Central memory CD8-positive, alpha-beta T cell (primary cell): Measurements from ENCODE around the gene MT1F.
A peak's percentile ranks its signal among the peaks of the same experiment; 100 is the strongest.
"Not testable (repeated sequence)": the region's sequence is repeated elsewhere in the genome, so short reads cannot be mapped to it uniquely, and the experiment has no call there.

Source experiments
- ATAC-seq: fragments of 150-1000 bp; cut with Tn5 transposase; replicated peaks from 2 replicates; pipeline ENCODE4 v1.10.0; 2022; ENCODE audit warnings: mild to moderate bottlenecking, moderate FRiP score, moderate number of reproducible peaks; ENCODE audit not compliant: poor library complexity, severe bottlenecking; ENCODE audit errors: extremely low read depth
- DNase-seq, 2 donors: peaks; one replicate each; pipeline ENCODE4 v3.0.0; 2021; ENCODE audit warnings: low spot score in 2 of 2
- H3K27ac Mint-ChIP-seq: one replicate; pipeline ENCODE4 v1.8.0; 2022; ENCODE audit warnings: low read depth, mild to moderate bottlenecking, moderate library complexity, mixed read lengths
- H3K27me3 Mint-ChIP-seq: one replicate; pipeline ENCODE4 v1.8.0; 2022; ENCODE audit warnings: mixed read lengths
- H3K36me3 Mint-ChIP-seq: one replicate; pipeline ENCODE4 v1.8.0; 2022; ENCODE audit warnings: mild to moderate bottlenecking, moderate library complexity, mixed read lengths; ENCODE audit not compliant: insufficient read depth
- H3K4me1 Mint-ChIP-seq: one replicate; pipeline ENCODE4 v1.8.0; 2022; ENCODE audit warnings: mixed read lengths
- H3K4me3 Mint-ChIP-seq: one replicate; pipeline ENCODE4 v1.8.0; 2022; ENCODE audit warnings: mild to moderate bottlenecking, moderate library complexity, mixed read lengths
- H3K9me3 Mint-ChIP-seq: one replicate; pipeline ENCODE4 v1.8.0; 2022; ENCODE audit warnings: mixed read lengths

Gene MT1F

GRCh38 chr16:56673921-56674320 lies 16.2 kb downstream of the MT1F start:
- no peaks in the 10 kb centered on the region for H3K36me3 Mint-ChIP-seq
- H3K4me1 Mint-ChIP-seq: peaks cover 11% of the 10 kb centered on the region
- DNase-seq (no peak), ATAC-seq (no peak)
- H3K4me3 Mint-ChIP-seq: no peak overlapping the region
- no peak overlapping the region for H3K27ac Mint-ChIP-seq
- H3K27me3 Mint-ChIP-seq: peaks cover 75% of the 10 kb centered on the region
- H3K9me3 Mint-ChIP-seq: no peaks in the 10 kb centered on the region

GRCh38 chr16:56674570-56674969 lies 16.8 kb downstream of the MT1F start:
- DNase-seq, H3K9me3 Mint-ChIP-seq, ATAC-seq, H3K27ac Mint-ChIP-seq, H3K36me3 Mint-ChIP-seq, H3K4me3 Mint-ChIP-seq: not testable (repeated sequence)
- H3K4me1 Mint-ChIP-seq: peaks cover 11% of the 10 kb centered on the region
- peaks cover 69% of the 10 kb centered on the region for H3K27me3 Mint-ChIP-seq

GRCh38 chr16:56675685-56676210 lies 18.0 kb downstream of the MT1F start:
- ATAC-seq: peak; percentile 73
- Mint-ChIP-seq H3K27me3 (peaks cover 57% of the 10 kb centered on the region), H3K4me1 (peaks cover 7% of the 10 kb centered on the region), H3K9me3 (no peaks in the 10 kb centered on the region), H3K27ac (no peak overlapping the region), H3K4me3 (peak overlapping the region; percentile 63), H3K36me3 (no peaks in the 10 kb centered on the region)
- no peak for DNase-seq

- ATAC-seq (no peak), DNase-seq (no peak)
- no peak overlapping the region for H3K27ac Mint-ChIP-seq
- peaks cover 40% of the 10 kb centered on the region for H3K27me3 Mint-ChIP-seq
- no peak overlapping the region for H3K4me3 Mint-ChIP-seq
- H3K4me1 Mint-ChIP-seq: peaks cover 16% of the 10 kb centered on the region
- H3K36me3 Mint-ChIP-seq: peaks cover 8% of the 10 kb centered on the region
- H3K9me3 Mint-ChIP-seq: no peaks in the 10 kb centered on the region
Measured at GRCh38 chr16:56677474-56677873, 19.7 kb downstream of the MT1F start.

GRCh38 chr16:56679078-56679730 lies 21.4 kb downstream of the MT1F start:
- ATAC-seq (no peak), DNase-seq (no peak)
- Mint-ChIP-seq H3K4me1 (peaks cover 28% of the 10 kb centered on the region), H3K9me3 (no peaks in the 10 kb centered on the region), H3K27me3 (peaks cover 23% of the 10 kb centered on the region), H3K36me3 (peaks cover 12% of the 10 kb centered on the region), H3K4me3 (no peak overlapping the region), H3K27ac (no peak overlapping the region)

- no peak for ATAC-seq
- DNase-seq: no peak
- no peak overlapping the region for H3K27ac Mint-ChIP-seq
- no peaks in the 10 kb centered on the region for H3K9me3 Mint-ChIP-seq
- peaks cover 29% of the 10 kb centered on the region for H3K4me1 Mint-ChIP-seq
- peaks cover 12% of the 10 kb centered on the region for H3K36me3 Mint-ChIP-seq
- H3K4me3 Mint-ChIP-seq: no peak overlapping the region
- peaks cover 17% of the 10 kb centered on the region for H3K27me3 Mint-ChIP-seq
Measured at GRCh38 chr16:56679818-56680217, 22.1 kb downstream of the MT1F start.

- Mint-ChIP-seq H3K4me1 (peaks cover 23% of the 10 kb centered on the region), H3K9me3 (no peaks in the 10 kb centered on the region), H3K27me3 (no peaks in the 10 kb centered on the region), H3K36me3 (peaks cover 12% of the 10 kb centered on the region), H3K4me3 (peak within 1 kb of the TSS; percentile 93), H3K27ac (peak within 1 kb of the TSS; percentile 92)
- DNase-seq (peak; percentile 80 to 82), ATAC-seq (peak; percentile 99)
Measured at GRCh38 chr16:56681939-56682702, 24.4 kb downstream of the MT1F start, which contains the start of gene MT1X. MT1X (plus strand) TSS chr16:56682470; CDS start chr16:56682541, 71 bp downstream.

- ATAC-seq (peak; percentile 9), DNase-seq (no peak)
- peaks cover 12% of the 10 kb centered on the region for H3K36me3 Mint-ChIP-seq
- H3K9me3 Mint-ChIP-seq: no peaks in the 10 kb centered on the region
- peaks cover 23% of the 10 kb centered on the region for H3K4me1 Mint-ChIP-seq
- H3K4me3 Mint-ChIP-seq: peak overlapping the region; percentile 93
- H3K27ac Mint-ChIP-seq: peak overlapping the region; percentile 92
- no peaks in the 10 kb centered on the region for H3K27me3 Mint-ChIP-seq
Measured at GRCh38 chr16:56682703-56683397, 25.1 kb downstream of the MT1F start.

GRCh38 chr16:56683424-56684172 lies 25.8 kb downstream of the MT1F start:
- Mint-ChIP-seq H3K27me3 (no peaks in the 10 kb centered on the region), H3K4me1 (peaks cover 23% of the 10 kb centered on the region), H3K36me3 (peaks cover 12% of the 10 kb centered on the region), H3K9me3 (no peaks in the 10 kb centered on the region), H3K27ac (no peak overlapping the region), H3K4me3 (peak overlapping the region; percentile 93)
- DNase-seq (no peak), ATAC-seq (no peak)

GRCh38 chr16:56684256-56684925 lies 26.6 kb downstream of the MT1F start:
- Mint-ChIP-seq H3K4me3 (peak overlapping the region; percentile 93), H3K4me1 (peaks cover 23% of the 10 kb centered on the region), H3K36me3 (peaks cover 12% of the 10 kb centered on the region), H3K27me3 (no peaks in the 10 kb centered on the region), H3K9me3 (no peaks in the 10 kb centered on the region), H3K27ac (no peak overlapping the region)
- DNase-seq: no peak
- no peak for ATAC-seq

GRCh38 chr16:56684926-56685590 lies 27.3 kb downstream of the MT1F start:
- Mint-ChIP-seq H3K27ac (no peak overlapping the region), H3K9me3 (no peaks in the 10 kb centered on the region), H3K4me3 (no peak overlapping the region), H3K27me3 (no peaks in the 10 kb centered on the region), H3K4me1 (peaks cover 23% of the 10 kb centered on the region), H3K36me3 (peaks cover 12% of the 10 kb centered on the region)
- no peak for DNase-seq
- no peak for ATAC-seq
